Suprapubic skin (tissue), 4 donors: ENCODE measurements around the gene KIAA0513.

Experiments used
- EP300 ChIP-seq: sonication (generic); formaldehyde crosslinking; IDR thresholded peaks from one replicate; pipeline ENCODE4 v1.6.1; 2017; ENCODE audit warnings: antibody characterized with exemption
- POLR2A ChIP-seq, 2 donors: fragments of 450-650 bp; IDR thresholded peaks; one replicate each; pipeline ENCODE4 v1.6.1; 2017; ENCODE audit warnings: antibody characterized with exemption in 2 of 2, mild to moderate bottlenecking in 2 of 2, moderate library complexity in 2 of 2
- POLR2AphosphoS5 ChIP-seq, 3 donors: sonication (generic); formaldehyde crosslinking; IDR thresholded peaks; one replicate each; pipeline ENCODE4 v1.6.1; 2017; ENCODE audit warnings: antibody characterized with exemption in 3 of 3
- TF ChIP-seq, protein P1 (sequence below), 2 donors: fragments of 200-600 bp in 1 of 2; fragments of 450-650 bp in 1 of 2; sonication (generic) in 1 of 2; IDR thresholded peaks; one replicate each; pipeline ENCODE4 v1.5.1; 2016 to 2019; ENCODE audit warnings: antibody characterized with exemption in 2 of 2, mild to moderate bottlenecking in 1 of 2, moderate library complexity in 1 of 2

DNA sequence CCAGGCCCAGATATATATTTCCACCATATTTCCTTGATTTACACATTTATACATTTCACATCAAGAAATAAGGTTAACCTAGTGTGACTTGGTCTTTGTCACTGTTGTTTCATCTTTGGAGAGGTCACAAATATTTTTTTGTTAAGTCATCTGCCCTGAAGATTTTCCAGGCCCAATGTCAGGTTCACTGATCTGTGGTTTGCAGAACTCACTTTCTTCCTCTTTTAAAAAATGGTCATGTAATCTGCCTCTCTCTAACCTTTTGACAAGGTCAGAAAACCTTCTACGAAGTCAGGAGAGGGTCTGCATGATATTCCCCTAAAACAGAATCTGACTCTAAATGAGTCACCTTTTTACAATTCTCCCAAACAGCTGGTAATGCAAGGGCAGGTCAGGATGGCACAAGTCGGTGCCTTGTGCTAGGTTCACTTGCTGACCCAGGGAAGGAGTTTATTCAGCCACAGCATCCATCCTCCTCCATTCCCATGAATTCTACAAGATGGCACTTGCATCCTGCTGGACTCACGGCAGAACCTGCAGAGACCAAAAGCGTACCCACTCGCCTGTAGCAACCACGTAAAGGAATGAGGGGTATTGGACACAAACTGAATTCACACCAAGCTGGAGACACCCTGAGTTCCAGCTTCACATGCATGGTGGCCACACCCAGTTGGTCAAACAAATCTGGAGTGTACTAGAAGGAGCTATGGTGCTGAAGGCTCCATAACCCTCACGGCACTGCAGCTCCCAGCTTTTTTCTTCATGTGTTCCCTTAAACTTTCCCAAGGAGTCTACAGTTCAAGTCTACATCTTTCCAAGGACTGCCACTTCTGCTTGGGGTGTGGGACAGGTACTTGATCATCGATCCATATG is 1.6 kb upstream of the KIAA0513 start:
- TF ChIP-seq, protein P1, sequence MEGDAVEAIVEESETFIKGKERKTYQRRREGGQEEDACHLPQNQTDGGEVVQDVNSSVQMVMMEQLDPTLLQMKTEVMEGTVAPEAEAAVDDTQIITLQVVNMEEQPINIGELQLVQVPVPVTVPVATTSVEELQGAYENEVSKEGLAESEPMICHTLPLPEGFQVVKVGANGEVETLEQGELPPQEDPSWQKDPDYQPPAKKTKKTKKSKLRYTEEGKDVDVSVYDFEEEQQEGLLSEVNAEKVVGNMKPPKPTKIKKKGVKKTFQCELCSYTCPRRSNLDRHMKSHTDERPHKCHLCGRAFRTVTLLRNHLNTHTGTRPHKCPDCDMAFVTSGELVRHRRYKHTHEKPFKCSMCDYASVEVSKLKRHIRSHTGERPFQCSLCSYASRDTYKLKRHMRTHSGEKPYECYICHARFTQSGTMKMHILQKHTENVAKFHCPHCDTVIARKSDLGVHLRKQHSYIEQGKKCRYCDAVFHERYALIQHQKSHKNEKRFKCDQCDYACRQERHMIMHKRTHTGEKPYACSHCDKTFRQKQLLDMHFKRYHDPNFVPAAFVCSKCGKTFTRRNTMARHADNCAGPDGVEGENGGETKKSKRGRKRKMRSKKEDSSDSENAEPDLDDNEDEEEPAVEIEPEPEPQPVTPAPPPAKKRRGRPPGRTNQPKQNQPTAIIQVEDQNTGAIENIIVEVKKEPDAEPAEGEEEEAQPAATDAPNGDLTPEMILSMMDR (IDR thresholded peaks at IDR 0.05), result no peak
- TF ChIP-seq POLR2A (IDR thresholded peaks at IDR 0.05) (no peak), EP300 (no peak), POLR2AphosphoS5 (IDR thresholded peaks at IDR 0.05) (no peak)
